ENCODE measurements around the gene RBM5. TPM values are rescaled to one million over a fixed set of nuclear protein-coding genes. Genes with fewer than 3 reads are reported as not detected.

RBM5 gene
- total and polyA plus RNA-seq, 2 donors from 2014 or later, result 51.0 to 149 TPM

GRCh38 chr3:50128001-50128400 lies 39.3 kb downstream of the RBM5 start:
- Histone ChIP-seq H3K27ac (ENCODE audit: low read depth in 2 of 2, low read length in 2 of 2) (no peak overlapping the region), H3K9ac (ENCODE audit: low read length in 3 of 3) (no peak overlapping the region), H3K9me3 (ENCODE audit: control insufficient read depth in 2 of 3, insufficient read depth in 1 of 3, low read length in 3 of 3) (no peaks in the 10 kb centered on the region), H3K4me1 (ENCODE audit: control insufficient read depth in 2 of 3, insufficient read depth in 2 of 3, low read depth in 1 of 3, low read length in 3 of 3) (peaks cover 7 to 22% (median 9%) of the 10 kb centered on the region in 3 donors), H3K36me3 (ENCODE audit: control insufficient read depth in 2 of 3, insufficient read depth in 3 of 3, low read length in 3 of 3) (no peaks in the 10 kb centered on the region), H3K27me3 (ENCODE audit: control insufficient read depth, insufficient read depth, low read length) (no peaks in the 10 kb centered on the region), H3K4me3 (ENCODE audit: low read length in 3 of 3) (no peak overlapping the region)
- FAIRE-seq (no peak), DNase-seq (no peak)
- no peak for TF ChIP-seq CTCF (IDR thresholded peaks at IDR 0.05; ENCODE audit: borderline replicate concordance, extremely low read depth, insufficient read depth)
- intact Hi-C loops (cut with DNase I), result no loop called here

- TF ChIP-seq CTCF (IDR thresholded peaks at IDR 0.05; ENCODE audit: borderline replicate concordance, extremely low read depth, insufficient read depth), result no peak
- FAIRE-seq, result no peak
- no peak overlapping the region for H3K27ac ChIP-seq (ENCODE audit: low read depth in 2 of 2, low read length in 2 of 2)
- H3K27me3 ChIP-seq (ENCODE audit: control insufficient read depth, insufficient read depth, low read length), result no peaks in the 10 kb centered on the region
- H3K36me3 ChIP-seq (ENCODE audit: control insufficient read depth in 2 of 3, insufficient read depth in 3 of 3, low read length in 3 of 3), result no peaks in the 10 kb centered on the region
- H3K4me3 ChIP-seq (ENCODE audit: low read length in 3 of 3), result no peak overlapping the region
- no peak overlapping the region for H3K9ac ChIP-seq (ENCODE audit: low read length in 3 of 3)
- intact Hi-C loops (cut with DNase I), result no loop called here
- peak in 1 of 5 donors; percentile 35 for DNase-seq
- no peaks in the 10 kb centered on the region for H3K9me3 ChIP-seq (ENCODE audit: control insufficient read depth in 2 of 3, insufficient read depth in 1 of 3, low read length in 3 of 3)
- peaks cover 7 to 17% (median 9%) of the 10 kb centered on the region in 3 donors for H3K4me1 ChIP-seq (ENCODE audit: control insufficient read depth in 2 of 3, insufficient read depth in 2 of 3, low read depth in 1 of 3, low read length in 3 of 3)
These were observed 41.7 kb downstream of the RBM5 start for GRCh38 chr3:50130436-50130835.

- H3K9ac ChIP-seq (ENCODE audit: low read length in 3 of 3), result no peak overlapping the region
- intact Hi-C loops (cut with DNase I), result no loop called here
- no peak overlapping the region for H3K4me3 ChIP-seq (ENCODE audit: low read length in 3 of 3)
- no peaks in the 10 kb centered on the region for H3K27me3 ChIP-seq (ENCODE audit: control insufficient read depth, insufficient read depth, low read length)
- FAIRE-seq, result no peak
- H3K27ac ChIP-seq (ENCODE audit: low read depth in 2 of 2, low read length in 2 of 2), result no peak overlapping the region
- no peaks in the 10 kb centered on the region for H3K36me3 ChIP-seq (ENCODE audit: control insufficient read depth in 2 of 3, insufficient read depth in 3 of 3, low read length in 3 of 3)
- no peak for TF ChIP-seq CTCF (IDR thresholded peaks at IDR 0.05; ENCODE audit: borderline replicate concordance, extremely low read depth, insufficient read depth)
- peaks cover 0 to 10% (median 2%) of the 10 kb centered on the region in 3 donors for H3K4me1 ChIP-seq (ENCODE audit: control insufficient read depth in 2 of 3, insufficient read depth in 2 of 3, low read depth in 1 of 3, low read length in 3 of 3)
- no peaks in the 10 kb centered on the region for H3K9me3 ChIP-seq (ENCODE audit: control insufficient read depth in 2 of 3, insufficient read depth in 1 of 3, low read length in 3 of 3)
- DNase-seq, result peak in 1 of 5 donors; percentile 44
These were observed 43.9 kb downstream of the RBM5 start for GRCh38 chr3:50132421-50133282.
